K562 (cell line): ENCODE results near the gene RDH13. TPM values are rescaled to one million over a fixed set of nuclear protein-coding genes. Genes with fewer than 3 reads are reported as not detected.

Experiments
- BCL6 ChIP-seq: fragments of 250-450 bp; sonication (Bioruptor Pico); IDR thresholded peaks from 2 replicates; pipeline ENCODE4 v1.4.0; 2020
- CBX3 ChIP-seq, 2 experiments: IDR thresholded peaks; 1 replicate in 1 of 2; 2 replicates in 1 of 2; pipeline ENCODE4 v1.6.1; 2012; ENCODE audit warnings: inconsistent platforms in 2 of 2, low read length in 2 of 2, borderline replicate concordance in 1 of 2, control low read depth in 1 of 2
- CHD2 ChIP-seq: IDR thresholded peaks from 2 replicates; pipeline ENCODE4 v1.6.1; 2011; ENCODE audit warnings: low read depth, low read length
- DMBX1 ChIP-seq: fragments of 250-450 bp; sonication (Bioruptor Pico); IDR thresholded peaks from 2 replicates; pipeline ENCODE4 v1.8.0; 2022; ENCODE audit warnings: inconsistent platforms, mild to moderate bottlenecking, moderate library complexity, borderline replicate concordance
- HDAC6 ChIP-seq: IDR thresholded peaks from 2 replicates; pipeline ENCODE4 v1.6.1; 2012; ENCODE audit warnings: low read depth, mild to moderate bottlenecking, control low read depth, inconsistent platforms, low read length, moderate library complexity
- MAFG ChIP-seq: fragments of 450-650 bp; conservative IDR thresholded peaks from 2 replicates; pipeline ENCODE4 v1.6.1; 2016; ENCODE audit warnings: missing genetic modification characterization, missing compliant biosample characterization
- MBD1 ChIP-seq: fragments of 250-450 bp; sonication (Bioruptor Pico); IDR thresholded peaks from 2 replicates; pipeline ENCODE4 v1.8.0; 2022; ENCODE audit warnings: inconsistent platforms
- NCOA6 ChIP-seq: fragments of 450-650 bp; IDR thresholded peaks from 2 replicates; pipeline ENCODE4 v1.6.1; 2017; ENCODE audit warnings: mild to moderate bottlenecking
- NR3C1 ChIP-seq: sonication (generic); formaldehyde crosslinking; IDR thresholded peaks from 2 replicates; pipeline ENCODE4 v1.8.1; 2022; ENCODE audit warnings: missing genetic modification reagents
- PPARD ChIP-seq: fragments of 250-450 bp; sonication (Bioruptor Pico); IDR thresholded peaks from 2 replicates; pipeline ENCODE4 v1.8.0; 2022; ENCODE audit warnings: inconsistent platforms, mild to moderate bottlenecking, moderate library complexity
- PTBP1 ChIP-seq: fragments of 200-400 bp; formaldehyde crosslinking; IDR thresholded peaks from 2 replicates; pipeline ENCODE4 v1.6.1; 2017; ENCODE audit warnings: low read depth, low read length
- RBM22 ChIP-seq: fragments of 200-400 bp; formaldehyde crosslinking; IDR thresholded peaks from 2 replicates; pipeline ENCODE4 v1.6.1; 2018; ENCODE audit warnings: low read length, low read depth; ENCODE audit not compliant: poor library complexity, severe bottlenecking
- SREBF2 ChIP-seq: sonication (generic); formaldehyde crosslinking; IDR thresholded peaks from 2 replicates; pipeline ENCODE4 v1.4.0; 2020; ENCODE audit warnings: mild to moderate bottlenecking, missing genetic modification reagents
- TAF1 ChIP-seq: IDR thresholded peaks from 2 replicates; pipeline ENCODE4 v1.6.1; 2011; ENCODE audit warnings: mild to moderate bottlenecking, low read length, moderate library complexity; ENCODE audit not compliant: insufficient read depth, control insufficient read depth, severe bottlenecking; ENCODE audit errors: extremely low read depth
- TAL1 ChIP-seq: fragments of 450-650 bp; IDR thresholded peaks from 2 replicates; pipeline ENCODE4 v1.6.1; 2016; ENCODE audit warnings: mild to moderate bottlenecking
- TSHZ1 ChIP-seq: fragments of 250-450 bp; sonication (Bioruptor Pico); IDR thresholded peaks from 2 replicates; pipeline ENCODE4 v1.4.0; 2020; ENCODE audit warnings: mild to moderate bottlenecking, moderate library complexity
- ZBTB8A ChIP-seq: fragments of 450-650 bp; IDR thresholded peaks from 2 replicates; pipeline ENCODE4 v1.6.1; 2018; ENCODE audit warnings: mild to moderate bottlenecking, moderate library complexity; ENCODE audit not compliant: partially characterized antibody
- polyA plus RNA-seq, 8 experiments: library from polyadenylated mRNA; depleted of rRNA in 4 of 8; stranded (reverse) in 5 of 8; unstranded in 3 of 8; fragments of >200 nt; fragmentation: Nextera tagmentation in 2 of 8; fragmentation: Illumina TruSeq in 1 of 8; extraction: Ambion mirVana in 2 of 8; extraction: Trizol in 1 of 8; gene quantifications; 2 replicates each; pipeline versions ENCODE4 v1.2.1 to v1.2.3, GENCODE V29; 2011 to 2014; ENCODE audit warnings: inconsistent platforms in 1 of 8, missing spikeins in 1 of 8
- total RNA-seq, 7 experiments: library from RNA; depleted of rRNA in 6 of 7; stranded (reverse); fragments of >200 nt in 6 of 7; fragmentation: Illumina TruSeq in 2 of 7; extraction: Trizol in 2 of 7; gene quantifications; 2 replicates each; pipeline versions ENCODE4 v1.2.1 to v1.2.3, GENCODE V29; 2011 to 2021; ENCODE audit warnings: low replicate concordance in 1 of 7
- TF ChIP-seq, protein P1 (sequence below), 2 experiments: IDR thresholded peaks in 1 of 2; conservative IDR thresholded peaks in 1 of 2; 2 replicates each; pipeline ENCODE4 v1.6.1; 2016; ENCODE audit warnings: low read depth in 2 of 2, mild to moderate bottlenecking in 1 of 2, missing compliant biosample characterization in 1 of 2, missing genetic modification characterization in 1 of 2, moderate library complexity in 1 of 2
- TF ChIP-seq, protein P2 (sequence below): fragments of 450-650 bp; formaldehyde crosslinking; IDR thresholded peaks from 2 replicates; pipeline ENCODE4 v1.4.0; 2020; ENCODE audit warnings: mild to moderate bottlenecking, moderate library complexity

RDH13 gene
- total and polyA plus RNA-seq, 9 of the 15 experiments (the other 6 are each of a cell fraction or from before 2014, with no cell fraction given): 7.5 to 70.3 (median 39.5) TPM

DNA sequence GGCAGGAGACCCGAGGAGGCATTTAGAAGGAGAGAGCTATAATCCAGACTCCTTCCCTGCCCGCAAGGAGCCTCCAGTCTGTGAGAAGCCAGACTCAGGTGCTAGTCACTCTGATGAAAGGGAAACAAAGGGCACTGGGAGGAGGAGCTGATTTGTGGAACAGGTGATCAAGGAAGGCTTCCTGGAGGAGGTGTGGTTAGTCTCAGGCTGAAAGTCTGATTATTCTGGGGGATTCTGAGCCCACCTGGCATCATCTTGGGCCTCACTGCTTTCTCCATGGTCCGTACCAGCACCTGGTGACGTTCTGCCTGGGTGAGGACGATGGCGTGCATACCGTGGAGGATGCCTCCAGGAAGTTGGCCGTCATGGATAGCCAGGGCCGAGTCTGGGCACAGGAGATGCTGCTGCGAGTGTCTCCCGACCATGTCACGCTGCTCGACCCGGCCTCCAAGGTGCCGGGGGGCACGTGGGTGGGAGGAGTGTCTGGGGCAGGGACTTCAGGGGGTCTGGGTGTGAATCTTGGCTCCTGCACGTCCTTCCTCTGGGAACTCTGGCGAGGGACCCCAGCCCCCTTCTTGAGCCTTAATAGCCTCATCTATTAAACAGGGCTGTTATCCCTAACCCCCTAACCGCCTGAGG is 16.6 kb upstream of the RDH13 start (continued):
- TF ChIP-seq PTBP1: peak; percentile 73; the same call in 1 of the 2 replicates
- TF ChIP-seq CHD2: no peak
- no peak for TF ChIP-seq DMBX1
- peak in 1 of 2 experiments; percentile 48; a peak in 1 of 3 replicates for TF ChIP-seq CBX3 (IDR thresholded peaks at IDR 0.05; ENCODE audit: borderline replicate concordance in 1 of 2, low read length in 2 of 2)
- no peak for TF ChIP-seq TAF1
- TF ChIP-seq PPARD: no peak
- TF ChIP-seq NCOA6: no peak
- no peak for TF ChIP-seq HDAC6
- TF ChIP-seq SREBF2: no peak
- TF ChIP-seq NR3C1: no peak
- TF ChIP-seq BCL6 (CRISPR knock-in tag): no peak
- no peak for TF ChIP-seq MBD1 (CRISPR knock-in tag)
- no peak for TF ChIP-seq TSHZ1 (CRISPR knock-in tag)
- TF ChIP-seq TAL1: no peak
- TF ChIP-seq, protein P1, sequence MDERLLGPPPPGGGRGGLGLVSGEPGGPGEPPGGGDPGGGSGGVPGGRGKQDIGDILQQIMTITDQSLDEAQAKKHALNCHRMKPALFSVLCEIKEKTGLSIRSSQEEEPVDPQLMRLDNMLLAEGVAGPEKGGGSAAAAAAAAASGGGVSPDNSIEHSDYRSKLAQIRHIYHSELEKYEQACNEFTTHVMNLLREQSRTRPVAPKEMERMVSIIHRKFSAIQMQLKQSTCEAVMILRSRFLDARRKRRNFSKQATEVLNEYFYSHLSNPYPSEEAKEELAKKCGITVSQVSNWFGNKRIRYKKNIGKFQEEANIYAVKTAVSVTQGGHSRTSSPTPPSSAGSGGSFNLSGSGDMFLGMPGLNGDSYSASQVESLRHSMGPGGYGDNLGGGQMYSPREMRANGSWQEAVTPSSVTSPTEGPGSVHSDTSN (CRISPR knock-in tag; IDR thresholded peaks at IDR 0.05; ENCODE audit: low read depth): no peak
- TF ChIP-seq, protein P1 (tag; conservative IDR thresholded peaks at IDR 0.05; ENCODE audit: low read depth): no peak
- no peak for TF ChIP-seq MAFG (tag)
- TF ChIP-seq, protein P2, sequence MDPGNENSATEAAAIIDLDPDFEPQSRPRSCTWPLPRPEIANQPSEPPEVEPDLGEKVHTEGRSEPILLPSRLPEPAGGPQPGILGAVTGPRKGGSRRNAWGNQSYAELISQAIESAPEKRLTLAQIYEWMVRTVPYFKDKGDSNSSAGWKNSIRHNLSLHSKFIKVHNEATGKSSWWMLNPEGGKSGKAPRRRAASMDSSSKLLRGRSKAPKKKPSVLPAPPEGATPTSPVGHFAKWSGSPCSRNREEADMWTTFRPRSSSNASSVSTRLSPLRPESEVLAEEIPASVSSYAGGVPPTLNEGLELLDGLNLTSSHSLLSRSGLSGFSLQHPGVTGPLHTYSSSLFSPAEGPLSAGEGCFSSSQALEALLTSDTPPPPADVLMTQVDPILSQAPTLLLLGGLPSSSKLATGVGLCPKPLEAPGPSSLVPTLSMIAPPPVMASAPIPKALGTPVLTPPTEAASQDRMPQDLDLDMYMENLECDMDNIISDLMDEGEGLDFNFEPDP: no peak
- no peak for TF ChIP-seq ZBTB8A
- no peak for TF ChIP-seq RBM22
